A673 (cell line): ENCODE data around the gene KLK11. TPM values are rescaled to one million over a fixed set of nuclear protein-coding genes. Genes with fewer than 3 reads are reported as not detected.

Experiments used
- BruUV-seq: library from RNA; stranded (reverse); fragments of 400-500 nt; replicated peaks from 2 replicates; lab custom pipeline; 2021; lab: Mats Ljungman, UMichigan
- CTCF ChIA-PET: fragments of 300-600 bp; sonication (Branson Sonifier 250); formaldehyde crosslinking; loops from one replicate; lab custom pipeline; 2022; ENCODE audit warnings: antibody characterized with exemption; lab: Charles Lee
- POLR2A ChIA-PET: fragments of 300-600 bp; sonication (Branson Sonifier 250); formaldehyde crosslinking; loops from one replicate; lab custom pipeline; 2022; ENCODE audit warnings: antibody characterized with exemption; ENCODE audit not compliant: low non-redundant PET; lab: Charles Lee
- DNase-seq: peaks from one replicate; pipeline ENCODE4 v3.0.0-alpha.2; 2015; ENCODE audit warnings: low spot score
- H3K27ac ChIP-seq: fragments of 200-600 bp; sonication (generic); 2 replicates; pipeline ENCODE4 v1.5.1; 2016; ENCODE audit warnings: mixed run types, low read depth, mild to moderate bottlenecking, mixed read lengths, antibody characterized with exemption, low read length; ENCODE audit not compliant: poor library complexity, severe bottlenecking
- H3K27me3 ChIP-seq: fragments of 200-600 bp; sonication (generic); replicated peaks from 2 replicates; pipeline ENCODE4 v1.6.1; 2017; ENCODE audit warnings: mixed run types, low read depth, mild to moderate bottlenecking, mixed read lengths, antibody characterized with exemption, low read length; ENCODE audit not compliant: insufficient read depth, poor library complexity
- H3K36me3 ChIP-seq: fragments of 200-600 bp; sonication (generic); 2 replicates; pipeline ENCODE4 v1.6.1; 2016; ENCODE audit warnings: mixed run types, mild to moderate bottlenecking, mixed read lengths, antibody characterized with exemption, low read length; ENCODE audit not compliant: insufficient read depth, poor library complexity, severe bottlenecking
- H3K4me1 ChIP-seq: fragments of 200-600 bp; sonication (generic); 2 replicates; pipeline ENCODE4 v1.6.1; 2017; ENCODE audit warnings: mixed run types, mild to moderate bottlenecking, mixed read lengths, antibody characterized with exemption, low read length; ENCODE audit not compliant: insufficient read depth, poor library complexity, severe bottlenecking
- H3K4me3 ChIP-seq: fragments of 200-600 bp; sonication (generic); 2 replicates; pipeline ENCODE4 v1.5.1; 2016; ENCODE audit warnings: low read depth, mixed run types, mild to moderate bottlenecking, mixed read lengths, low read length; ENCODE audit not compliant: poor library complexity, severe bottlenecking
- H3K9me3 ChIP-seq: fragments of 200-600 bp; sonication (generic); 2 replicates; pipeline ENCODE4 v1.6.1; 2016; ENCODE audit warnings: mixed run types, low read depth, mild to moderate bottlenecking, mixed read lengths, antibody characterized with exemption, low read length; ENCODE audit not compliant: poor library complexity, severe bottlenecking
- EZH2 ChIP-seq: fragments of 200-600 bp; sonication (generic); IDR thresholded peaks from 2 replicates; pipeline ENCODE4 v1.6.1; 2017; ENCODE audit warnings: borderline replicate concordance, low read depth, mild to moderate bottlenecking, mixed read lengths, antibody characterized with exemption, low read length; ENCODE audit not compliant: poor library complexity, severe bottlenecking
- intact Hi-C: fragments of 100-400 bp; cut with micrococcal nuclease; formaldehyde crosslinking; loops from one replicate; pipeline ENCODE4 v1.10.0; 2022; ENCODE audit not compliant: unreplicated experiment
- total RNA-seq: library from RNA; stranded (reverse); gene quantifications from 2 replicates; pipeline ENCODE4 v1.2.3, GENCODE V29; 2021
- TF ChIP-seq, protein P1 (sequence below): fragments of 300-800, 200-600 bp; sonication (generic); conservative IDR thresholded peaks from 2 replicates; pipeline ENCODE4 v1.5.1; 2017; ENCODE audit warnings: low read depth, mild to moderate bottlenecking, antibody characterized with exemption, low read length, moderate library complexity, mixed read lengths

Gene KLK11
- total RNA-seq, 1 experiment from 2014 or later = not detected

DNA sequence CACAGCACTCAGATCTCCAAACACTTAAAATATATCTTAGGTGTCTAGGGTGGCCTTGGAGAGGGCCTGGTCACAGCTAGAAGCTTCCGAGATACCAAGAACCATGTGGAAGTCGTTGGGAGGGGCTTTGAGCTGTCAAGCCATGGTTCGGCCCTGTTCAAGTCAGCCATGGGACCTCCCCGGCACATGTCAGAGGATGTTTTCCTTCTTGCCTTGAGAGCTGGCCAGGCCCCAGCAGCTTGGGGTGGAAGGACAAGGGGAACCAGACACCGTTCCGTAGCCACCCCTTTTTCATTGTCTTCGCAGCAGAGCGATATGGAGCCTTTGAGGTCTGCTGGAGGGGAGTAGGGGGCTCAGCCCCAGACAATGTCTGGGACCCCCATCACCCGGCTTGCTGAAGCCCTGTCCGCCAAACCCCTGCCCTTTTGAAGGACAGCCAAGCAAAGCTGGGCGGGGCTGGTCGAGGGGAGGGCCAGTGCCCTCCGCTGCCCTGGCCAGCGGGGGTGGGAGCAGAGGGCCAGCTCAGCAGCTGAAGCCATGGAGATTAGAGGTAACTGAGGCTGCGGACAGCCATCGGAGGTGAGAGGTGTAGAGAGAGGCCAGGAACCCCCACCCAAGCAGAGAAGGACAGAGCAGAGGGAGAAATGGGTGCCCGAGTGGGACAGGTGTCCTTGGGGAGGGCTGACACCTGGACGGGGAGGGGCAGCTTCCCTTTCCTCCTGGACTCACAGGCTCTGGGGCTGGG lies 435 bp downstream of the KLK11 start:
- ChIA-PET CTCF (no interaction called here), POLR2A (interaction anchor here (0.9 kb wide), 1 partner anchor 83 kb away, joined by 6 read pairs; no protein-coding TSS in a partner anchor)
- no TSS peak for BruUV-seq
- Histone ChIP-seq H3K9me3 (no peaks in the 10 kb centered on the region), H3K27me3 (peaks cover 67% of the 10 kb centered on the region), H3K4me3 (no peak overlapping the region), H3K4me1 (no peaks in the 10 kb centered on the region), H3K36me3 (no peaks in the 10 kb centered on the region), H3K27ac (no peak overlapping the region)
- TF ChIP-seq, protein P1, sequence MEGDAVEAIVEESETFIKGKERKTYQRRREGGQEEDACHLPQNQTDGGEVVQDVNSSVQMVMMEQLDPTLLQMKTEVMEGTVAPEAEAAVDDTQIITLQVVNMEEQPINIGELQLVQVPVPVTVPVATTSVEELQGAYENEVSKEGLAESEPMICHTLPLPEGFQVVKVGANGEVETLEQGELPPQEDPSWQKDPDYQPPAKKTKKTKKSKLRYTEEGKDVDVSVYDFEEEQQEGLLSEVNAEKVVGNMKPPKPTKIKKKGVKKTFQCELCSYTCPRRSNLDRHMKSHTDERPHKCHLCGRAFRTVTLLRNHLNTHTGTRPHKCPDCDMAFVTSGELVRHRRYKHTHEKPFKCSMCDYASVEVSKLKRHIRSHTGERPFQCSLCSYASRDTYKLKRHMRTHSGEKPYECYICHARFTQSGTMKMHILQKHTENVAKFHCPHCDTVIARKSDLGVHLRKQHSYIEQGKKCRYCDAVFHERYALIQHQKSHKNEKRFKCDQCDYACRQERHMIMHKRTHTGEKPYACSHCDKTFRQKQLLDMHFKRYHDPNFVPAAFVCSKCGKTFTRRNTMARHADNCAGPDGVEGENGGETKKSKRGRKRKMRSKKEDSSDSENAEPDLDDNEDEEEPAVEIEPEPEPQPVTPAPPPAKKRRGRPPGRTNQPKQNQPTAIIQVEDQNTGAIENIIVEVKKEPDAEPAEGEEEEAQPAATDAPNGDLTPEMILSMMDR = no peak
- no peak for TF ChIP-seq EZH2
- DNase-seq = no peak
- intact Hi-C loops = no loop called here

DNA sequence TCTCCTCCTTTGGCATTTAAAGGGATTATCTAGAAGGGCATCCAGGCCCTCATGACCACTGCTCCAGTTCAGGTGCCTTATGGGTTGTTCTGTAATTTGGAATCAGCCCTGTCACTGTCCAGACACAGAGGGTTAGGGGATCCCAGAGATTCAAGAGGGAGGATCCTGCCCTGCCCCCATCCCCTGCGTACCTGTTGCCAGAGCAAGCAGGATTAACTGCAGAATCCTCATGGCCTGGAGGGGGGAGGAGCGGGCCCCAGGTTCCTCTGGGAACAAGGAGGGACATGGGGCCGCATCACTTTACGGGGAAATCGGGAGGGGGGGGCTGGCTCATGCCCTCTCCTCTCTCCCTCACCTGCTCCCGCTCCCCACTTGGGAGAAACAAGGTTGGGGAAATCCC lies 1.0 kb downstream of the KLK11 start:
- DNase-seq = no peak
- CTCF ChIA-PET = no interaction called here
- TF ChIP-seq, protein P1 = no peak
- TF ChIP-seq EZH2 = no peak

DNA sequence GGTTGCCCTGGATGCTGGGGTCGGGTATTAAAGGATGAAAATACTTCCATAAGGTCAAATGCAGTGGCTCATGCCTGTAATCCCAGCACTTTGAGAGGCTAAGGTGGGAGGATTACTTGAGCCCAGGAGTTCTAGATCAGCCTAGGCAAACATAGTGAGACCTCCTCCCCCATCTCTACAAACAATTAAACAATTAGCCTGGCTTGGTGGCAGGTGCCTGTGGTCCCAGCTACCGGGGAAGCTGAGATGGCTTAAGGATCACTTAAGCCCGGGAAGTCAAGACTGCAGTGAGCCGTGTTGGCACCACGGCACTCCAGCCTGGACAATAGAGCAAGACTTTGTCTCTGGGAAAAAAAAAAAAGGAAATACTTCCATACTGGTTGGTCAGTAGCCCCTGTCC lies 1.5 kb downstream of the KLK11 start:
- Histone ChIP-seq H3K4me1 (no peaks in the 10 kb centered on the region), H3K27ac (no peak overlapping the region), H3K27me3 (peaks cover 74% of the 10 kb centered on the region), H3K9me3 (no peaks in the 10 kb centered on the region), H3K36me3 (no peaks in the 10 kb centered on the region), H3K4me3 (no peak overlapping the region)
- BruUV-seq = no TSS peak
- intact Hi-C loops = no loop called here
- TF ChIP-seq EZH2 = no peak
- TF ChIP-seq, protein P1 = no peak
- DNase-seq = no peak
- POLR2A ChIA-PET = no interaction called here
- CTCF ChIA-PET = no interaction called here

More for the DNA sequence above, 1.0 kb downstream of the KLK11 start:
- POLR2A ChIA-PET = interaction anchor here (0.9 kb wide), 1 partner anchor 83 kb away, joined by 6 read pairs; no protein-coding TSS in a partner anchor
- H3K4me1 ChIP-seq = no peaks in the 10 kb centered on the region
- no peak overlapping the region for H3K4me3 ChIP-seq
- H3K9me3 ChIP-seq = no peaks in the 10 kb centered on the region
- H3K36me3 ChIP-seq = no peaks in the 10 kb centered on the region
- no TSS peak for BruUV-seq
- H3K27me3 ChIP-seq = peaks cover 69% of the 10 kb centered on the region
- no peak overlapping the region for H3K27ac ChIP-seq
- intact Hi-C loops = no loop called here
